HUES6 (cell line): ENCODE measurements around the gene RBFOX1.

Source experiments
- H3K27ac ChIP-seq: 2 replicates; pipeline ENCODE4 v1.7.0; 2013; ENCODE audit warnings: low read depth, mild to moderate bottlenecking, low read length, inconsistent platforms
- H3K27me3 ChIP-seq: 2 replicates; pipeline ENCODE4 v1.6.1; 2013; ENCODE audit warnings: low read length; ENCODE audit not compliant: control insufficient read depth, insufficient read depth
- H3K36me3 ChIP-seq: 2 replicates; pipeline ENCODE4 v1.6.1; 2013; ENCODE audit warnings: low read length; ENCODE audit not compliant: control insufficient read depth, insufficient read depth
- H3K4me1 ChIP-seq: 2 replicates; pipeline ENCODE4 v1.6.1; 2013; ENCODE audit warnings: low read length; ENCODE audit not compliant: control insufficient read depth, insufficient read depth
- H3K4me3 ChIP-seq: 2 replicates; pipeline ENCODE4 v1.5.1; 2013; ENCODE audit warnings: low read depth, low read length
- H3K9ac ChIP-seq: one replicate; pipeline ENCODE4 v1.6.1; 2013; ENCODE audit warnings: mild to moderate bottlenecking, low read length
- H3K9me3 ChIP-seq: 2 replicates; pipeline ENCODE4 v1.6.1; 2013; ENCODE audit warnings: low read depth, low read length; ENCODE audit not compliant: control insufficient read depth, insufficient read depth

Gene RBFOX1

GRCh38 chr16:7350806-7351205, 18.2 kb downstream of the RBFOX1 start:
- Histone ChIP-seq H3K36me3 (no peaks in the 10 kb centered on the region), H3K4me1 (no peaks in the 10 kb centered on the region), H3K27me3 (no peaks in the 10 kb centered on the region), H3K9me3 (no peaks in the 10 kb centered on the region), H3K4me3 (no peak overlapping the region), H3K27ac (no peak overlapping the region), H3K9ac (no peak overlapping the region)

- Histone ChIP-seq H3K9ac (no peak overlapping the region), H3K27ac (no peak overlapping the region)
Measured at GRCh38 chr16:7351610-7352510, 19.2 kb downstream of the RBFOX1 start.

DNA sequence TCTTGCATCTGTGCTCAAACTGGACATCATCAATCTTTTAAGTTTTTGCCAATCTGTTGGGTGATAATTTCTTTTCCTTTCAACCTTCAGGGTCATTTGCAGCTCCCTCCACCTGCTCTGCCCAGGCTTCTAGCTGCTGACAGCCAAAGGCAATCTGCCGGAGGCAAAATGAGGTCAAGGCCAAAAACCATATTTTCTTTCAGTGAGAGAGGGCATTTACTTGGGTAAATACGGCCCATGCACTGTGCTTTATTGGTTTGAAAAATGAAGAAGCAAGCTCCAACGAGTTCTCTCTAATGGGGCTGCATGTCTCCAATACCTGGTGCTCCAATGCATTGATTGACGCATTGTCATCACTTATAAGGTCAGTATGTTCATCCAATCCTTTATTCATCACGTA, 23.1 kb downstream of the RBFOX1 start:
- Histone ChIP-seq H3K27me3 (no peaks in the 10 kb centered on the region), H3K4me3 (no peak overlapping the region), H3K36me3 (no peaks in the 10 kb centered on the region), H3K9me3 (no peaks in the 10 kb centered on the region), H3K9ac (no peak overlapping the region), H3K4me1 (peaks cover 3% of the 10 kb centered on the region; the same call in 1 of the 2 replicates), H3K27ac (no peak overlapping the region)

More at GRCh38 chr16:7351610-7352510, 19.2 kb downstream of the RBFOX1 start:
- Histone ChIP-seq H3K9me3 (no peaks in the 10 kb centered on the region), H3K4me3 (no peak overlapping the region), H3K36me3 (no peaks in the 10 kb centered on the region), H3K4me1 (peaks cover 3% of the 10 kb centered on the region; the same call in 1 of the 2 replicates), H3K27me3 (no peaks in the 10 kb centered on the region)

GRCh38 chr16:7361416-7362129, 28.9 kb downstream of the RBFOX1 start:
- no peak overlapping the region for H3K9ac ChIP-seq
- peaks cover 4% of the 10 kb centered on the region; the same call in 1 of the 2 replicates for H3K4me1 ChIP-seq
- H3K27ac ChIP-seq = no peak overlapping the region
- H3K36me3 ChIP-seq = no peaks in the 10 kb centered on the region
- no peaks in the 10 kb centered on the region for H3K27me3 ChIP-seq
- no peaks in the 10 kb centered on the region for H3K9me3 ChIP-seq
- H3K4me3 ChIP-seq = no peak overlapping the region

DNA sequence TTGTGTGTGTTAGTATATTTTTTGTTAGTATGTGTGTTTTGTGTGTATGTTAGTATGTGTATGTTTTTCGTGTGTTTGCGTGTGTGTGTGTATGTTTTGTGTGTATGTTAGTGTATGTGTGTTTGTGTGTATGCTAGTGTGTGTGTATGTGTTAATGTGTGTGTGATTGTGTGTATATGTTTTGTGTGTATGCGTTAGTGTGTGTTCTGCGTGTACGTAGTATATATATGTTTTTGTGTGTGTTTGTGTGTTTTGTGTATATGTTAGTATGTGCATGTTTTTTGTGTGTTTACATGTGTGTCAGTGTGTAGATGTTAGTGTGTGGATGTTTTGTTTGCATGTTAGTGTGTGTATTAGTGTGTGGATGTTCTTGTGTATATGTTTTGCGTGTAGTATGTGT, 29.6 kb downstream of the RBFOX1 start:
- Histone ChIP-seq H3K27me3 (no peaks in the 10 kb centered on the region), H3K4me3 (no peak overlapping the region), H3K27ac (no peak overlapping the region)

DNA sequence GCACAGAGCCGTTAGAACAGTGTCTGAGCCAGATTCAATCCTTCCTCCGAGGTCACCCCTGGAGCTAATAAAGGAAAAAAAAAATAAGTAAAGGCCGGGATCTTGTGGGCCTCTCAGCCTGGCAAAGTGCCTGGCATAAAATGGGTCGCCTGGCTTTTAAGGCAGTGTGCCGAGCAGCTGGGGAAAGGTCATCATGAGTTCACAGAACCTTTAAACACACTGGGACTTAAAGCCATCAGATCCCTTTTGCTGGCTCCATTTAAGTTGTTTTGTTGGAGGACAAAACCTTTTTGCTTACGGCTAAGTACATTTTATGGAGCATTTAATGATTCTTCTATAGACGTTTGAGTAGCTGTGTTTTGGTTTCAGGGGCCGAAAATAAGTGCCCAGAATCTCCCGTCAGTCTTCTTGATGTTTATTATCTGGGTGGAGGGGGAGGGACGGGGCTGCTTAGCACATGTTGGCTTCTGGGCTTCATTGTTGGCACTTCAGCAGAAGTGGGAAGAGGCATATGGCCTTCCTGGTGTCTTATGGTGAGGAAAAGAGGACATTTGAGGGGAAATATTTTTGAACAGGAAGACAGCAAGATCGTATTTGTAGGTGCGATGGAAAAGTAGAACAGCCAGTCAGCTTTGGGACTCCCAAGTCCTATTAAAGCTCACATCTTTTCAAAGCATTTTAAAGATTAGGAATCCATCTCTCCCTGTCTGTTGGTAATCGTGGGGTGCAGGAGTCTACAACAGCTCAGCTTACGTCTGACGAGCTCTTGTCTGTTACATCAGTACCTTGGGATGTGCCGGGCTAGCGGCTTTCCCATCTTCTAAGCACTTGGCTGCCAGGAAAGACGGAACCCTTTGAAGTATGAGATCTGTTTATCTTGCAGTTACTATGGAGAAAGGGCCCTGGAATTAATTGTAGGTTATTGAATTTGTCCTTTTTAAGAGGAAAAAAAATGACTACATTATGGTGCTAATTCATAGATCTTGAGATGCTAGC, 31.1 kb downstream of the RBFOX1 start:
- H3K27me3 ChIP-seq = no peaks in the 10 kb centered on the region
- peaks cover 4% of the 10 kb centered on the region; the same call in 1 of the 2 replicates for H3K4me1 ChIP-seq
- no peaks in the 10 kb centered on the region for H3K36me3 ChIP-seq
- H3K9me3 ChIP-seq = no peaks in the 10 kb centered on the region
- H3K9ac ChIP-seq = no peak overlapping the region
- H3K4me3 ChIP-seq = no peak overlapping the region
- H3K27ac ChIP-seq = no peak overlapping the region

More for the DNA sequence above, 29.6 kb downstream of the RBFOX1 start:
- H3K4me1 ChIP-seq = peaks cover 4% of the 10 kb centered on the region; the same call in 1 of the 2 replicates
- no peak overlapping the region for H3K9ac ChIP-seq
- H3K36me3 ChIP-seq = no peaks in the 10 kb centered on the region
- H3K9me3 ChIP-seq = no peaks in the 10 kb centered on the region

- H3K9me3 ChIP-seq = no peaks in the 10 kb centered on the region
- H3K36me3 ChIP-seq = no peaks in the 10 kb centered on the region
- H3K4me1 ChIP-seq = peaks cover 12% of the 10 kb centered on the region
- H3K4me3 ChIP-seq = no peak overlapping the region
- no peak overlapping the region for H3K9ac ChIP-seq
- no peak overlapping the region for H3K27ac ChIP-seq
- H3K27me3 ChIP-seq = no peaks in the 10 kb centered on the region
Measured at GRCh38 chr16:7366041-7366440, 33.4 kb downstream of the RBFOX1 start.

GRCh38 chr16:7366993-7367880, 34.6 kb downstream of the RBFOX1 start:
- no peaks in the 10 kb centered on the region for H3K9me3 ChIP-seq
- H3K36me3 ChIP-seq = no peaks in the 10 kb centered on the region
- no peak overlapping the region for H3K4me3 ChIP-seq
- H3K27me3 ChIP-seq = no peaks in the 10 kb centered on the region
- H3K4me1 ChIP-seq = peaks cover 12% of the 10 kb centered on the region
- H3K9ac ChIP-seq = no peak overlapping the region
- no peak overlapping the region for H3K27ac ChIP-seq

DNA sequence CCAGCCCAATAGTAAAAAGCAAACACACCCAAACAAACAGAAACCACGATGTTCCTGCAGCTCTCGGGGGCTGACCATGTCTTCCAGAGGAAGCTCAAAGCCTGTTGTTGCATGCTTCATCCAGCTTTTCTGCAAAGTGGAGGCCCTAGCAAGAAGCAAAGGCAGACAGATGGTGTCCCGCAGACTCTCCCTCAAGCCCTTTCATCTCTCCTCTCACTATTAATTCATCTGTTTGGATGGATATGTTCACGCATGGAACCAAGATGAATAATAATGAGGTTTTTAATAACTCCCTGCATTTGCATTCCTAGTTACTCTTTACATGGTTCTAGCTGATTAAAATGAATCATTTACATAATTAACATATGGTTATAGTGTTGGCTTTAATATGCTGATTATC, 36.6 kb downstream of the RBFOX1 start:
- no peak overlapping the region for H3K4me3 ChIP-seq
- H3K9ac ChIP-seq = no peak overlapping the region
- H3K27ac ChIP-seq = no peak overlapping the region
- H3K36me3 ChIP-seq = no peaks in the 10 kb centered on the region
- H3K27me3 ChIP-seq = no peaks in the 10 kb centered on the region
- H3K4me1 ChIP-seq = peaks cover 8% of the 10 kb centered on the region
- H3K9me3 ChIP-seq = no peaks in the 10 kb centered on the region

DNA sequence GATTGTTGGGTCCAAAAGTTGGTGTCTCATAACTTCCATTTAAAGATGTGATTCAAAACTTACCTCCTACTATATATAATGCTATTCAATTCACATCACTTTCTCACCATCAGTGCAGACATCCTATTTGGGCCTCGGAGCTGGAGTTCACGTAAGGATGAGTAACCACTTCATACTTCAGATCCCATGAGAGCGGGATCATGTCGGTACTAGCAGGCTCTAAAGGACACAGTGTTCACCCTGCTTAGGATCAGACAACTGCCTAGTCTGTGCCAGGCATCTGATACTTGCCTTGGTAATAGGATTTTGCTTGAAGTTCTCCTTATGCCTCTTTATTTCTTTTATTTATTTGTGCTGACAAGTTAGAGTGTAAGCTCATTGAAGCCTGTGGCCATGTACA, 39.5 kb downstream of the RBFOX1 start:
- Histone ChIP-seq H3K4me3 (no peak overlapping the region), H3K9me3 (no peaks in the 10 kb centered on the region)

More for the DNA sequence above, 39.5 kb downstream of the RBFOX1 start:
- peaks cover 8% of the 10 kb centered on the region for H3K4me1 ChIP-seq
- H3K36me3 ChIP-seq = no peaks in the 10 kb centered on the region
- no peaks in the 10 kb centered on the region for H3K27me3 ChIP-seq
- H3K27ac ChIP-seq = no peak overlapping the region
- H3K9ac ChIP-seq = no peak overlapping the region
